Tibial artery (tissue), 4 donors: ENCODE data around the gene IMP4.

Experiments used
- DNase-seq, 2 donors: peaks; one replicate each; pipeline ENCODE4 v3.0.0-alpha.2; 2019
- H3K27ac ChIP-seq, 2 donors: fragments of 200-600 bp; sonication (generic) in 1 of 2; 1 replicate in 1 of 2; 2 replicates in 1 of 2; pipeline ENCODE4 v1.5.1; 2018 to 2019; ENCODE audit warnings: mild to moderate bottlenecking in 1 of 2
- H3K27me3 ChIP-seq, 2 donors: fragments of 200-600 bp; sonication (generic) in 1 of 2; one replicate each; pipeline versions ENCODE4 v1.5.1 to v1.6.0; 2016 to 2019
- H3K36me3 ChIP-seq, 3 donors: fragments of 200-600 bp; sonication (generic) in 2 of 3; one replicate each; pipeline ENCODE4 v1.5.1; 2016 to 2019; ENCODE audit warnings: mild to moderate bottlenecking in 2 of 3
- H3K4me1 ChIP-seq, 4 donors: fragments of 200-600 bp; sonication (generic) in 2 of 4; 1 replicate in 3 of 4; 2 replicates in 1 of 4; pipeline ENCODE4 v1.5.1; 2016 to 2019
- H3K4me3 ChIP-seq, 2 donors: fragments of 200-600 bp; sonication (generic) in 1 of 2; 1 replicate in 1 of 2; 2 replicates in 1 of 2; pipeline ENCODE4 v1.5.1; 2018 to 2019; ENCODE audit warnings: mild to moderate bottlenecking in 2 of 2
- H3K9me3 ChIP-seq, 3 donors: fragments of 200-600 bp; sonication (generic) in 1 of 3; one replicate each; pipeline ENCODE4 v1.5.1; 2016 to 2019
- intact Hi-C: fragments of 100-400 bp; cut with DNase I; formaldehyde crosslinking; loops from one replicate; pipeline ENCODE4 v1.15.0; 2023; ENCODE audit warnings: low total_unique reads
- TF ChIP-seq, protein P1 (sequence below), 2 experiments: fragments of 200-600 bp in 1 of 2; fragments of 450-650 bp in 1 of 2; IDR thresholded peaks; one replicate each; pipeline ENCODE4 v1.5.1; 2017 to 2019; ENCODE audit warnings: antibody characterized with exemption in 2 of 2, mild to moderate bottlenecking in 1 of 2, moderate library complexity in 1 of 2

Gene IMP4

DNA sequence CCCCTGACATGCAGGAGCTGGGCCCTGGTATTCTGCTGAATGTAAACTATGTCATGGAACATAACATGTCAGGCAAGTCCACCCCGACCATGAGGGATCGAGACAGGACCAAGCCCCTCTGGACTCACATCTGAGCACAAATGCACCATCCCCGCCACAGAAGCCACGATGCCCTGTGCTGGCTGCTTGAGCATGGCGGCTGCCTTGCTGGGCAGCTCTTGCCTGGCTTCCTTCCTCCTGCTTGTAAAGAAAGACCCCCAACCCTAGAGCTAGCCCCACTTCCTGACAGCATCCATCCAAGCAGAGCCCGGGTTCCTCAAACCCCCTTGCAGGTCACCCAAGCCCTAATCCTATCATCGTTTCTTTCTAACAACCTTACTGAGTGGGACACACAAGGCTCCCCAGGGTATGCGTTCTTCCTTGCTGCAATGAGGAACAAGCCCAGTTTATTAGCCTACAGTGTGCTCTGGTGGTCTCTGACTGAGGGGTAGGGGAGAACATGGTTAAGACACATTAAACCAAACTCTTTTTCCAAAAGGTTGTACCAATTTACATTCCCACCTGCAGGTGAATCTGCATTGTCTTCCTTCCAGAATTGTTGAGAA is 39.7 kb downstream of the IMP4 start:
- H3K4me1 ChIP-seq = no peaks in the 10 kb centered on the region
- TF ChIP-seq, protein P1, sequence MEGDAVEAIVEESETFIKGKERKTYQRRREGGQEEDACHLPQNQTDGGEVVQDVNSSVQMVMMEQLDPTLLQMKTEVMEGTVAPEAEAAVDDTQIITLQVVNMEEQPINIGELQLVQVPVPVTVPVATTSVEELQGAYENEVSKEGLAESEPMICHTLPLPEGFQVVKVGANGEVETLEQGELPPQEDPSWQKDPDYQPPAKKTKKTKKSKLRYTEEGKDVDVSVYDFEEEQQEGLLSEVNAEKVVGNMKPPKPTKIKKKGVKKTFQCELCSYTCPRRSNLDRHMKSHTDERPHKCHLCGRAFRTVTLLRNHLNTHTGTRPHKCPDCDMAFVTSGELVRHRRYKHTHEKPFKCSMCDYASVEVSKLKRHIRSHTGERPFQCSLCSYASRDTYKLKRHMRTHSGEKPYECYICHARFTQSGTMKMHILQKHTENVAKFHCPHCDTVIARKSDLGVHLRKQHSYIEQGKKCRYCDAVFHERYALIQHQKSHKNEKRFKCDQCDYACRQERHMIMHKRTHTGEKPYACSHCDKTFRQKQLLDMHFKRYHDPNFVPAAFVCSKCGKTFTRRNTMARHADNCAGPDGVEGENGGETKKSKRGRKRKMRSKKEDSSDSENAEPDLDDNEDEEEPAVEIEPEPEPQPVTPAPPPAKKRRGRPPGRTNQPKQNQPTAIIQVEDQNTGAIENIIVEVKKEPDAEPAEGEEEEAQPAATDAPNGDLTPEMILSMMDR (IDR thresholded peaks at IDR 0.05) = no peak
- H3K27ac ChIP-seq = no peak overlapping the region
- intact Hi-C loops = no loop called here
- no peak for DNase-seq
- no peaks in the 10 kb centered on the region for H3K9me3 ChIP-seq
- no peak overlapping the region for H3K4me3 ChIP-seq
- H3K27me3 ChIP-seq = no peaks in the 10 kb centered on the region
- H3K36me3 ChIP-seq = peaks cover 0 to 10% (median 0%) of the 10 kb centered on the region in 3 donors

DNA sequence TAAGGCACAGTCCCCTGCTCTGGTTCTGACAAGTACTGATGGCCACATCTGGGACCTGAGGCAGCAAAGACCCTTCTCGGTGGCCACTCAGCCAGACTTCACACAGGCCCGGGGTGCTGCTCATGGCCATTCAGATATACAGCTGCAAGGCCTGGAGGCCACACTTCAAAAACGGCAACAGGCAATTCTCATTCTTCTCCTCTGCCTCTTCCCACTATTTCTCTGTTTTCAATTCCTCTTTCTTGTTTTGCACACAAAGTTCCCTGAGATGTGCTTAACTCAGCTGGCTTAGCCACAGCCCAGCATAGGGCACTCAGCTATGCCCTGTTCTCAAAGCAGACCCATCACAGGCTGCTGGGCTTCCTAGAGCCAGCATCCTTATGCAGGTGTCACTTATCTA is 43.0 kb downstream of the IMP4 start:
- TF ChIP-seq, protein P1 (IDR thresholded peaks at IDR 0.05) = no peak
- Histone ChIP-seq H3K27me3 (no peaks in the 10 kb centered on the region), H3K4me1 (peaks cover 0 to 17% (median 4%) of the 10 kb centered on the region in 4 donors), H3K36me3 (peaks cover 0 to 10% (median 0%) of the 10 kb centered on the region in 3 donors), H3K9me3 (no peaks in the 10 kb centered on the region), H3K4me3 (no peak overlapping the region), H3K27ac (no peak overlapping the region)
- DNase-seq = no peak
- intact Hi-C loops = no loop called here

DNA sequence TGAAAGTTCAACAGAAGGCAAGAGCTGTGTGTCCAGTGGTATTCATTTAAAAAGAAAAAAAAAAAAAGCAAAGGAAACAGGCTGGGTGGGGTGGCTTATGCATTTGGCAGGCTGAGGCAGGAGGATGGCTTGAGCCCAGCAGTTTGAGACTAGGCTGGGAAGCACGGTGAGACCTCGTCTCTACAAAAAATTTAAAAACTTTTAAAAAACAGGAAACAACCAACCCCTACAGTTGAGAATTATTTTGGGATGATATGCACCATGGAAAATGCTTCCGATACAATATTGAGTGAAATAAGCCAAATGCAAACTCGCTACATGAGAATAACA is 44.3 kb downstream of the IMP4 start:
- TF ChIP-seq, protein P1 (IDR thresholded peaks at IDR 0.05) = no peak
- intact Hi-C loops = no loop called here
- H3K4me3 ChIP-seq = no peak overlapping the region

DNA sequence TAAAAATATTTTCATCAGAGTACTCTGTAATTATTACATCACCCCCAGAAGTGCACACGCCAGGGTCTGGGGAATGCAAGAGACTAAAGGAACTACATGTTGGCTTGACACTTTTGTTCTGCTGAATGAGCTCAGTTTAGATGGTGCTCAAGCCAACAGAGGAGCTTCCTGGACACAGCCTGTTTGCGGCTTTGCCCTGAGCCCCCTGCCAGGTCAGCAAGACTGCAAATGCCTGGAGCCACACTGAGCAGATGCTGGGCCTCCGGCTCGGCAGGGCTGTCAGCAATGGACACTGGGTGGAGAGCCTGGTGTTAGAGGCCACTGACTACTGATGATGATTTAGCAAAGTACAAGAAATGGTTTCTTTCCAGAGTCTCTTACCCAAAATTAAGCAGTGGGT is 45.1 kb downstream of the IMP4 start:
- intact Hi-C loops = no loop called here
- peaks cover 0 to 1% (median 0%) of the 10 kb centered on the region in 3 donors for H3K36me3 ChIP-seq
- no peak for DNase-seq
- no peak overlapping the region for H3K27ac ChIP-seq
- no peaks in the 10 kb centered on the region for H3K9me3 ChIP-seq
- peaks cover 0 to 21% (median 13%) of the 10 kb centered on the region in 4 donors for H3K4me1 ChIP-seq
- H3K27me3 ChIP-seq = no peaks in the 10 kb centered on the region
- TF ChIP-seq, protein P1 (IDR thresholded peaks at IDR 0.05) = no peak
- H3K4me3 ChIP-seq = no peak overlapping the region

More for the DNA sequence above, 44.3 kb downstream of the IMP4 start:
- Histone ChIP-seq H3K27me3 (no peaks in the 10 kb centered on the region), H3K36me3 (peaks cover 0 to 9% (median 0%) of the 10 kb centered on the region in 3 donors), H3K4me1 (peaks cover 0 to 21% (median 10%) of the 10 kb centered on the region in 4 donors), H3K9me3 (no peaks in the 10 kb centered on the region), H3K27ac (peak overlapping the region in 1 of 2 donors; percentile 11)
- no peak for DNase-seq

DNA sequence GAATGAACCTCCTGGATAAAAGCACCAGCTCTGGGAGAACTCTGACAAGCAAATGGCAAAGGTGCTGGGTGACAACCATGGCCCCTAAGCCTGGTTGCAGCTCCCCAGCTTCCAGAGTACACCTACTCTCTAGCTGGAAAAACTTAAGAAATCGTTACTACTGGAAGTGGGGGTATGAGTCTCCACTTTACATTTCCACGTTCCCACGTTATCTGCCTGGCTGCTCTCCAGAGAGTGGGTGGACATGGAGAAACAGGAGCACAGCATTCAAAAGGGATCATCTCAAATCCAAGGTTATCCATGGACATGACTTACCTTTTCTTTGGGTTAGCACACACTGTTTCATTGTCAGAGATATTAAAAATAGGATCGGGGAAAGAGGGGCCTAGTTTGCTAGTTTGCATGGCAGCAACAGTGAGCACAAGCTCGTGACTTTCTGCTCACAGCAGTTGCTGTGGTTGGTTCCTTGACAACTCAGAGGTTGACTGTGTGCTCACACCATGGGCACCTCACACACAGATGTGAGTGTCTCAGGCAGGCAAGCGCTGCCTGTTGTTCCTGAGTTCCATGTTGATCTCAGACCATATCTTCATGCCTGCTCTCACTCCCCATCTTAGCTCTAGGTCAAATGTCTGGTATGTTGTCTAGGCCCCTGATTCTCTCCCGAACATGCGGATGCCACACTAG is 45.7 kb downstream of the IMP4 start:
- no peak overlapping the region for H3K27ac ChIP-seq
- no peaks in the 10 kb centered on the region for H3K27me3 ChIP-seq
- TF ChIP-seq, protein P1 (IDR thresholded peaks at IDR 0.05) = no peak
- no peak overlapping the region for H3K4me3 ChIP-seq
- H3K9me3 ChIP-seq = no peaks in the 10 kb centered on the region
- H3K4me1 ChIP-seq = peaks cover 0 to 21% (median 13%) of the 10 kb centered on the region in 4 donors
- intact Hi-C loops = no loop called here
- no peak for DNase-seq
- no peaks in the 10 kb centered on the region for H3K36me3 ChIP-seq
